Astrocyte (in vitro differentiated cells and primary cell): ENCODE results near the gene GBX1.

Experiments
- CTCF ChIP-seq: IDR thresholded peaks from 2 replicates; pipeline ENCODE4 v1.5.1; 2011; ENCODE audit warnings: low read depth, mild to moderate bottlenecking, inconsistent platforms, low read length, moderate library complexity; ENCODE audit not compliant: insufficient read depth
- EZH2 ChIP-seq: IDR thresholded peaks from 2 replicates; pipeline ENCODE4 v1.6.1; 2012; ENCODE audit warnings: mild to moderate bottlenecking, low read length, inconsistent platforms; ENCODE audit not compliant: insufficient read depth

- TF ChIP-seq CTCF = no peak
- TF ChIP-seq EZH2 = no peak
Measured at GRCh38 chr7:151188252-151188542, 20.7 kb upstream of the GBX1 start.
